GM12874 (cell line): Measurements from ENCODE around the gene LINC00237.

Experiments
- CTCF ChIP-seq: IDR thresholded peaks from 2 replicates; pipeline ENCODE4 v1.5.1; 2011; ENCODE audit warnings: low read depth, mild to moderate bottlenecking, control low read depth, low read length, moderate library complexity; ENCODE audit not compliant: insufficient read depth

Gene LINC00237

GRCh38 chr20:21133917-21134622 lies 27.9 kb upstream of the LINC00237 start:
- TF ChIP-seq CTCF, result no peak

- no peak for TF ChIP-seq CTCF
Measured at GRCh38 chr20:21133404-21133803, 27.2 kb upstream of the LINC00237 start.

- TF ChIP-seq CTCF, result no peak
Measured at GRCh38 chr20:21129861-21130260, 23.7 kb upstream of the LINC00237 start.

- TF ChIP-seq CTCF, result no peak
Measured at GRCh38 chr20:21127201-21127981, 21.2 kb upstream of the LINC00237 start.

GRCh38 chr20:21126581-21126870 lies 20.4 kb upstream of the LINC00237 start:
- TF ChIP-seq CTCF, result no peak

- TF ChIP-seq CTCF, result peak; percentile 55
Measured at GRCh38 chr20:21125849-21126580, 19.9 kb upstream of the LINC00237 start, which contains the start of gene KIZ. Gene KIZ, plus strand, starts transcription at chr20:21126082. Its CDS starts 34 bp downstream, at chr20:21126116.
